Measurements from ENCODE around the gene DYSF. TPM values are rescaled to one million over a fixed set of nuclear protein-coding genes. Genes with fewer than 3 reads are reported as not detected.

The DYSF gene
- total and polyA plus RNA-seq, 7 donors: 38.3 to 208 (median 109) TPM

DNA sequence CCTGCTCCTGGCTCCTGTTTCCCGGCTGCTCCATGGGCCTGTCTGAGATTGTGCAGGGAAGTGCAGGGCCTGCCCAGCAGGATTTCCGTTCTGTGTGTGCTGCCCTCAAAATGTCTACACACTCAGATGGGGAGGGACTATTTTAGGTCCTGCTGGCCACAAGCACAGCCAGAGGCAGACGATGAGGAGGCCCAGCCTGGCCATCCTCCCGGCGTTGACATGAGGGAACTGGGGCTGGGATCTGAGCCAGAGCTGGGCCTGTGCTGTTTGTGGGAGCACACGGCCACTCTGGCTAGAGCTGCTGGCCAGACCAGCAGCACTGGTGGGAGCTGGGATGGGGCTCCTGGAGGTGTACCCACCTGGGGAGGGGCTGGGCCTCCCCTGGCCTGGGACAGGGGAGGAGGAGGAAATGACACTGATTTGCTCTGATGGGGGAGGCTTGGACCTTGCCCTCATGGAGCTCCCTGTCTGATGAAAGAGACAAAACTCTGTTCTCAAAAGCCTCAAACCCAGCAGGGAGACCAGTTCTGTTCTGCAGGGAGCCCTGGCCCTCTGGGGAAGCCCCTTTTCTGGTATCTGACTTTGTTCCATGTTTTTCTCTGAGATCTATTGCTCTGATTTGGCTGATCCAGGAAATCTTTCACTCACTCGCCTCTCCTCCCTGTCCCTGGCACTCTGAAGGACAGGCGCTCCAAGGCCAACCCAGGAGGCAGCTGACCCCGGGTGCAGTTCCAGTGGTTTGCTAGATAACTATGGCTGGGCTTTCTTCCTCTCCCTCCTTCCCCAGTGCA lies 161.8 kb downstream of the DYSF start:
- DNase-seq: peak; percentile 88 to 92
- no peaks in the 10 kb centered on the region for H3K27me3 ChIP-seq (ENCODE audit: insufficient read depth in 3 of 3, low read length in 2 of 3)
- TF ChIP-seq, protein P1, sequence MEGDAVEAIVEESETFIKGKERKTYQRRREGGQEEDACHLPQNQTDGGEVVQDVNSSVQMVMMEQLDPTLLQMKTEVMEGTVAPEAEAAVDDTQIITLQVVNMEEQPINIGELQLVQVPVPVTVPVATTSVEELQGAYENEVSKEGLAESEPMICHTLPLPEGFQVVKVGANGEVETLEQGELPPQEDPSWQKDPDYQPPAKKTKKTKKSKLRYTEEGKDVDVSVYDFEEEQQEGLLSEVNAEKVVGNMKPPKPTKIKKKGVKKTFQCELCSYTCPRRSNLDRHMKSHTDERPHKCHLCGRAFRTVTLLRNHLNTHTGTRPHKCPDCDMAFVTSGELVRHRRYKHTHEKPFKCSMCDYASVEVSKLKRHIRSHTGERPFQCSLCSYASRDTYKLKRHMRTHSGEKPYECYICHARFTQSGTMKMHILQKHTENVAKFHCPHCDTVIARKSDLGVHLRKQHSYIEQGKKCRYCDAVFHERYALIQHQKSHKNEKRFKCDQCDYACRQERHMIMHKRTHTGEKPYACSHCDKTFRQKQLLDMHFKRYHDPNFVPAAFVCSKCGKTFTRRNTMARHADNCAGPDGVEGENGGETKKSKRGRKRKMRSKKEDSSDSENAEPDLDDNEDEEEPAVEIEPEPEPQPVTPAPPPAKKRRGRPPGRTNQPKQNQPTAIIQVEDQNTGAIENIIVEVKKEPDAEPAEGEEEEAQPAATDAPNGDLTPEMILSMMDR (IDR thresholded peaks at IDR 0.05): no peak
- H3K27ac ChIP-seq: peak overlapping the region; percentile 72
- H3K36me3 ChIP-seq (ENCODE audit: insufficient read depth in 1 of 2, low read depth in 1 of 2): peaks cover 0 to 39% of the 10 kb centered on the region in 2 donors
- no peaks in the 10 kb centered on the region for H3K9me3 ChIP-seq
- peaks cover 29% of the 10 kb centered on the region for H3K4me1 ChIP-seq
- peak; percentile 68 to 90 (median 87) for ATAC-seq
- intact Hi-C loops (cut with DNase I): no loop called here
- WGBS, 3 donors: 12 to 21% (median 12%) methylated on average over 9 of the region's 9 CpGs
- no peak overlapping the region for H3K4me3 ChIP-seq

DNA sequence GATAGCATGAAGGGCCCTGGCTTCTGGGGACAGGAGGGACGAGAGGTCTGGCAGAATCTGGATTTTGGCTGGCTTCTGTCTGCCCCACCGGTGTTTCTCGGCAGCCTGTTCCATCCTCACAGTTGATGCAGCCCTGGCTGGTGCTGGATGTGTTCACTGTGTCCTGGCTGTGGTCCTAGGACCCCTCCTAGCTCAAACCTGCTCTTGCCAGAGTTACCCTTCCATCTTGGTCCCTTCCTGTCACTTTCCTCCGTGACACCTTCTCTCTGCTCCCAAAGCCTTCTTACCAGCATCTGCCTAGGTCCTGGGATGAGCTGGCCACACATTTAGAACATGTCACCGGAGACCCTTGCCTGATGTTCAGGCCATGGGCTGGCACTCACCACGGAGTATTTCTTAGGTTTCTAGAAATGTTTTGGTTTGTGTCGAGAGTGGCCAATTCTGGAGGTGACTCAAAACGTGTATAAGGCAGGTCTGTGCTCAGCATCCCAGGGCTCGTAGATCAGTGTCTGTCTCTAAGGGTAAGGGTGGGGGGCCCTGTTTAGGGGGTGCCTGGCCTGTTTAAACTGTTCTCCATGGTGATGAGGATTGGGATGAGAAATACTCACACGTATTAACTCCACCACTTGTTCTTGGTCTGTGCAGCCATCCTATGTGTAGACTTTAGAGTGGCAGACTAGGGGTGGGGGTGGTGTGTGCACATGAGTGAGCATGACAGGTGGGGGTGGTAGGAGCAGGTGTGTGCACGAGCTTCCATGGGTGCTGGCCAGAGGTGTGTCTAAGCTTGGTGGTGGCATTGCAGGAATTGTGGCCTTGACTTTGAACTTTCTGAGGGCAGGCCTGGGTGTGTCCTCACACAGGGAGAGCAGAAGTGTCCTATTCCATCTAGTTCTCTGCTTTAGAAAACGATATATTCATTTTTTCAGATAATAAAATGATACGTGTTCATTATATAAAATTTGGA lies 162.7 kb downstream of the DYSF start:
- H3K4me1 ChIP-seq: peaks cover 29% of the 10 kb centered on the region
- no peak overlapping the region for H3K4me3 ChIP-seq
- WGBS, 3 donors: 60 to 74% (median 66%) methylated on average over 13 of the region's 13 CpGs
- peak overlapping the region; percentile 72 for H3K27ac ChIP-seq
- H3K27me3 ChIP-seq (ENCODE audit: insufficient read depth in 3 of 3, low read length in 2 of 3): no peaks in the 10 kb centered on the region
- intact Hi-C loops (cut with DNase I): no loop called here
- H3K9me3 ChIP-seq: no peaks in the 10 kb centered on the region
- peaks cover 0 to 34% of the 10 kb centered on the region in 2 donors for H3K36me3 ChIP-seq (ENCODE audit: insufficient read depth in 1 of 2, low read depth in 1 of 2)
- DNase-seq (peak in 1 of 2 donors; percentile 15), ATAC-seq (peak in 1 of 4 donors; percentile 7)
- TF ChIP-seq, protein P1 (IDR thresholded peaks at IDR 0.05): no peak

DNA sequence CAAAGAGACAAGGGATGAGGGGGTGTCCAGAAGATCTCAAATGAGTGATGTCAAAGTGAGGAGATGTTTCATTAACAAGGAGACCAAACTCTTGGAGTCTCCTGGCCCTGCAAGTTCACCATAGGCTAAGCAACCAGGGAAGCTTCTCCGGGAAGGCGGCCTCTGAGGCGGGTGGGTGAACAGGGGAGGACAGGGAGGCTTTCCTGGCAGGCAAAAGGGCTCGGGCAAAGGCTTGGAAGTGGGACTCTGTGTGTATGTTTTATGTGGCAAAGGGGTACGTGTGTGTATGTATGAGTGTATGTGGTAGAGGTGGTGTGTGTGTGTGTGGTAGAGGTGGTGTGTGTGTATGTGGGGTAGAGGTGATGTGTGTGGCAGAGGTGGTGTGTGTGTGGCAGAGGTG lies 163.9 kb downstream of the DYSF start:
- H3K27ac ChIP-seq: no peak overlapping the region

DNA sequence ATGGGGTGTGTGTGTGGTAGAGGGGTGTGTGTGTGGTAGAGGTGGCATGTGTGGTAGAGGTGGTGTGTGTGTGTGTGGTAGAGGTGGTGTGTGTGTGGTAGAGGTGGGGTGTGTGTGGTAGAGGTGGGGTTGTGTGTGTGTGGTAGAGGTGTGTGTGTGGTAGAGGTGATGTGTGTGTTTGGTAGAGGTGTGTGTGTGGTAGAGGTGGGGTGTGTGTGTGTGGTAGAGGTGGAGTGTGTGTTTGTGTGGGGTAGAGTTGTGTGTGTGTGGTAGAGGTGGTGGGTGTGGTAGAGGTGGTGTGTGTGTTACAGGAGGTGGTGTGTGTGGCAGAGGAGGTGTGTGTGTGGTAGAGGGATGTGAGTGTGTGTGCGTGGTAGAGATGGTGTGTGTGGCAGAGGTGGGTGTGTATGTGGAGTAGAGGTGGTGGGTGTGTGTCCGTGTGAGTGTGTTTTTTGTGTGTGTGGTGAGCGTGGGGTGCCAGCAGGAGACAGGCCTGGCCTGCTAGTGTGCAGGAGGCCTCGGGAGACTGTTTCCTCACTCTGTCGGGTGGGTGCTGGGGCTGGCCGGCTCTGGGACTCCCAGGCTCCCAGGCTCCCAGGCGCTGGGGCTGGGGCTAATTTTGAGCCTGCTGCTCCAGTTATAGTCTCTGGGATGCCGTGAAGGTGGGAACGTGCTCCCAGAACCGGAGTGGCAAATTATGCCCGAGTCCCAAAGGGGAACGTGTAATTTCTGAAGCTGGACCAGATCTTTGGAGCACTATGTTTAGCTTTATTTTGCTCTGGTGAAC lies 165.2 kb downstream of the DYSF start:
- Histone ChIP-seq H3K9me3 (no peaks in the 10 kb centered on the region), H3K27me3 (ENCODE audit: insufficient read depth in 3 of 3, low read length in 2 of 3) (no peaks in the 10 kb centered on the region), H3K27ac (peak overlapping the region; percentile 23), H3K36me3 (ENCODE audit: insufficient read depth in 1 of 2, low read depth in 1 of 2) (peaks cover 0 to 13% of the 10 kb centered on the region in 2 donors), H3K4me3 (no peak overlapping the region), H3K4me1 (peaks cover 29% of the 10 kb centered on the region)
- peak in 1 of 4 donors; percentile 6 for ATAC-seq
- DNase-seq: peak in 1 of 2 donors; percentile 45
- intact Hi-C loops (cut with DNase I): no loop called here
- TF ChIP-seq, protein P1 (IDR thresholded peaks at IDR 0.05): no peak
- 61 to 76% (median 68%) methylated on average over 12 of the region's 12 CpGs for WGBS, 3 donors

More for the DNA sequence above, 163.9 kb downstream of the DYSF start:
- no peak for ATAC-seq
- H3K4me1 ChIP-seq: peaks cover 29% of the 10 kb centered on the region
- DNase-seq: peak in 1 of 2 donors; percentile 7
- peaks cover 0 to 24% of the 10 kb centered on the region in 2 donors for H3K36me3 ChIP-seq (ENCODE audit: insufficient read depth in 1 of 2, low read depth in 1 of 2)
- H3K27me3 ChIP-seq (ENCODE audit: insufficient read depth in 3 of 3, low read length in 2 of 3): no peaks in the 10 kb centered on the region
- TF ChIP-seq, protein P1 (IDR thresholded peaks at IDR 0.05): no peak
- no peak overlapping the region for H3K4me3 ChIP-seq
- intact Hi-C loops (cut with DNase I): no loop called here
- no peaks in the 10 kb centered on the region for H3K9me3 ChIP-seq
- WGBS, 3 donors: 95 to 100% (median 99%) methylated on average over 5 of the region's 5 CpGs

Data from psoas muscle (tissue), 8 donors.